ENCODE measurements around the gene CDS1. TPM values are rescaled to one million over a fixed set of nuclear protein-coding genes. Genes with fewer than 3 reads are reported as not detected.
"Not testable (repeated sequence)": the region's sequence is repeated elsewhere in the genome, so short reads cannot be mapped to it uniquely, and the experiment has no call there.

The CDS1 gene
- polyA plus RNA-seq, 4 donors = 24.3 to 28.9 (median 26.7) TPM

- DNase-seq (ENCODE audit: low read depth in 4 of 4, low spot score in 2 of 4) = no peak
Observed at GRCh38 chr4:84669201-84669600, 86.3 kb downstream of the CDS1 start.

GRCh38 chr4:84672177-84672576 is 89.2 kb downstream of the CDS1 start:
- DNase-seq (ENCODE audit: low read depth in 4 of 4, low spot score in 2 of 4) = no peak

- DNase-seq (ENCODE audit: low read depth in 4 of 4, low spot score in 2 of 4) = peak in 1 of 4 donors; percentile 27
Observed at GRCh38 chr4:84673475-84674240, 90.7 kb downstream of the CDS1 start.

GRCh38 chr4:84677093-84677492 is 94.2 kb downstream of the CDS1 start:
- no peak for DNase-seq (ENCODE audit: low read depth in 4 of 4, low spot score in 2 of 4)

- no peak for DNase-seq (ENCODE audit: low read depth in 4 of 4, low spot score in 2 of 4)
Observed at GRCh38 chr4:84677995-84678394, 95.1 kb downstream of the CDS1 start.

GRCh38 chr4:84678976-84679744 is 96.2 kb downstream of the CDS1 start:
- no peak for DNase-seq (ENCODE audit: low read depth in 4 of 4, low spot score in 2 of 4)

GRCh38 chr4:84680956-84681355 is 98.0 kb downstream of the CDS1 start:
- no peak for DNase-seq (ENCODE audit: low read depth in 4 of 4, low spot score in 2 of 4)

- peak in 1 of 4 donors; percentile 7 for DNase-seq (ENCODE audit: low read depth in 4 of 4, low spot score in 2 of 4)
Observed at GRCh38 chr4:84681486-84682274, 98.8 kb downstream of the CDS1 start.

GRCh38 chr4:84682661-84683060 is 99.7 kb downstream of the CDS1 start:
- not testable (repeated sequence) for DNase-seq (ENCODE audit: low read depth in 4 of 4, low spot score in 2 of 4)

- no peak for DNase-seq (ENCODE audit: low read depth in 4 of 4, low spot score in 2 of 4)
Observed at GRCh38 chr4:84683064-84683850, 100.3 kb downstream of the CDS1 start.

GRCh38 chr4:84684361-84684760 is 101.4 kb downstream of the CDS1 start:
- no peak for DNase-seq (ENCODE audit: low read depth in 4 of 4, low spot score in 2 of 4)

GRCh38 chr4:84685105-84685504 is 102.2 kb downstream of the CDS1 start:
- no peak for DNase-seq (ENCODE audit: low read depth in 4 of 4, low spot score in 2 of 4)

GRCh38 chr4:84688605-84689004 is 105.7 kb downstream of the CDS1 start:
- no peak for DNase-seq (ENCODE audit: low read depth in 4 of 4, low spot score in 2 of 4)

GRCh38 chr4:84689197-84689596 is 106.3 kb downstream of the CDS1 start:
- DNase-seq (ENCODE audit: low read depth in 4 of 4, low spot score in 2 of 4) = no peak

GRCh38 chr4:84690481-84690880 is 107.6 kb downstream of the CDS1 start:
- no peak for DNase-seq (ENCODE audit: low read depth in 4 of 4, low spot score in 2 of 4)

GRCh38 chr4:84691170-84691691 is 108.3 kb downstream of the CDS1 start:
- DNase-seq (ENCODE audit: low read depth in 4 of 4, low spot score in 2 of 4) = no peak

- DNase-seq (ENCODE audit: low read depth in 4 of 4, low spot score in 2 of 4) = no peak
Observed at GRCh38 chr4:84691800-84692199, 108.9 kb downstream of the CDS1 start.

GRCh38 chr4:84697159-84697558 is 114.2 kb downstream of the CDS1 start:
- DNase-seq (ENCODE audit: low read depth in 4 of 4, low spot score in 2 of 4) = no peak

GRCh38 chr4:84697615-84698201 is 114.8 kb downstream of the CDS1 start:
- DNase-seq (ENCODE audit: low read depth in 4 of 4, low spot score in 2 of 4) = no peak
